Cardiac muscle cell (in vitro differentiated cells and primary cell): ENCODE data around the gene TMEM132A. TPM values are rescaled to one million over a fixed set of nuclear protein-coding genes. Genes with fewer than 3 reads are reported as not detected.

Experiments used
- DNase-seq, 2 donors: peaks; one replicate each; pipeline versions ENCODE4 v3.0.0 to v3.0.0-alpha.2; 2010 to 2017; ENCODE audit warnings: low read depth in 1 of 2, low spot score in 1 of 2
- H3K27ac ChIP-seq: fragments of 200-600 bp; sonication (generic); 2 replicates; pipeline ENCODE4 v1.5.1; 2016
- H3K27me3 ChIP-seq: fragments of 200-600 bp; sonication (generic); 2 replicates; pipeline ENCODE4 v1.6.0; 2016; ENCODE audit warnings: control low read depth
- H3K36me3 ChIP-seq: fragments of 200-600 bp; sonication (generic); 2 replicates; pipeline ENCODE4 v1.5.1; 2016; ENCODE audit warnings: control low read depth
- H3K4me1 ChIP-seq: fragments of 200-600 bp; sonication (generic); 2 replicates; pipeline ENCODE4 v1.8.1; 2017; ENCODE audit warnings: low read depth, mild to moderate bottlenecking, mixed run types
- H3K4me3 ChIP-seq: fragments of 200-600 bp; sonication (generic); 2 replicates; pipeline ENCODE4 v1.5.1; 2016; ENCODE audit warnings: mild to moderate bottlenecking
- H3K9me3 ChIP-seq: fragments of 200-600 bp; sonication (generic); 2 replicates; pipeline ENCODE4 v1.5.1; 2017; ENCODE audit warnings: low read depth, mild to moderate bottlenecking, control low read depth
- CTCF ChIP-seq: IDR thresholded peaks from 2 replicates; pipeline ENCODE4 v1.5.1; 2012; ENCODE audit warnings: low read depth, mild to moderate bottlenecking, low read length
- polyA plus RNA-seq: library from polyadenylated mRNA; unstranded; fragments of >200 nt; fragmentation: Nextera tagmentation; extraction: Ambion mirVana; gene quantifications from 2 replicates; pipeline ENCODE4 v1.2.1, GENCODE V29; 2016
- total RNA-seq: library from RNA; depleted of rRNA; stranded (reverse); fragments of >200 nt; gene quantifications from 2 replicates; pipeline ENCODE4 v1.2.3, GENCODE V29; 2016

The TMEM132A gene
- total and polyA plus RNA-seq, 2 experiments from 2014 or later: 154 to 176 TPM

DNA sequence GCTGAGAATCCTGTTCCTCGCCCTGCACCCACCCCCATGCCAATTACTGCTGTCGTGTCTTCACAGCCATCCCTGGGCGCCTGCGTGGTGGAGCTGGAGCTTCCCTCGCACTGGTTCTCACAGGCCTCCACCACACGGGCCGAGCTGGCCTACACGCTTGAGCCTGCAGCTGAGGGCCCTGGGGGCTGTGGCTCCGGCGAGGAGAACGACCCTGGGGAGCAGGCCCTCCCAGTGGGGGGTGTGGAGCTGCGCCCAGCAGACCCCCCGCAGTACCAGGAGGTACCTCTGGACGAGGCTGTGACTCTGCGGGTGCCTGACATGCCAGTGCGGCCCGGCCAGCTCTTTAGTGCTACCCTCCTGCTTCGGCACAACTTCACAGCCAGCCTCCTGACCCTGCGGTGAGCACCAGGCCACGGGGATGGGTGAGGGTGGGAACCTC, 4.3 kb downstream of the TMEM132A start:
- no peaks in the 10 kb centered on the region for H3K9me3 ChIP-seq
- H3K4me3 ChIP-seq: no peak overlapping the region
- H3K36me3 ChIP-seq: peaks cover 30% of the 10 kb centered on the region
- H3K4me1 ChIP-seq: no peaks in the 10 kb centered on the region
- no peak overlapping the region for H3K27ac ChIP-seq
- no peak for DNase-seq
- H3K27me3 ChIP-seq: no peaks in the 10 kb centered on the region
- TF ChIP-seq CTCF: no peak

- no peaks in the 10 kb centered on the region for H3K4me1 ChIP-seq
- H3K36me3 ChIP-seq: peaks cover 33% of the 10 kb centered on the region
- no peak for DNase-seq
- H3K27ac ChIP-seq: no peak overlapping the region
- no peak for TF ChIP-seq CTCF
- no peaks in the 10 kb centered on the region for H3K27me3 ChIP-seq
- H3K9me3 ChIP-seq: no peaks in the 10 kb centered on the region
- no peak overlapping the region for H3K4me3 ChIP-seq
Measured at GRCh38 chr11:60929764-60930163, 5.5 kb downstream of the TMEM132A start.

GRCh38 chr11:60930394-60930793, 6.1 kb downstream of the TMEM132A start:
- no peak for DNase-seq
- TF ChIP-seq CTCF: no peak
- Histone ChIP-seq H3K9me3 (no peaks in the 10 kb centered on the region), H3K36me3 (peaks cover 36% of the 10 kb centered on the region), H3K4me1 (no peaks in the 10 kb centered on the region), H3K4me3 (no peak overlapping the region), H3K27ac (no peak overlapping the region), H3K27me3 (no peaks in the 10 kb centered on the region)

- Histone ChIP-seq H3K27ac (no peak overlapping the region), H3K4me3 (no peak overlapping the region), H3K27me3 (no peaks in the 10 kb centered on the region), H3K4me1 (no peaks in the 10 kb centered on the region), H3K9me3 (no peaks in the 10 kb centered on the region), H3K36me3 (peaks cover 38% of the 10 kb centered on the region)
- TF ChIP-seq CTCF: no peak
- no peak for DNase-seq
Measured at GRCh38 chr11:60931917-60932316, 7.7 kb downstream of the TMEM132A start.

DNA sequence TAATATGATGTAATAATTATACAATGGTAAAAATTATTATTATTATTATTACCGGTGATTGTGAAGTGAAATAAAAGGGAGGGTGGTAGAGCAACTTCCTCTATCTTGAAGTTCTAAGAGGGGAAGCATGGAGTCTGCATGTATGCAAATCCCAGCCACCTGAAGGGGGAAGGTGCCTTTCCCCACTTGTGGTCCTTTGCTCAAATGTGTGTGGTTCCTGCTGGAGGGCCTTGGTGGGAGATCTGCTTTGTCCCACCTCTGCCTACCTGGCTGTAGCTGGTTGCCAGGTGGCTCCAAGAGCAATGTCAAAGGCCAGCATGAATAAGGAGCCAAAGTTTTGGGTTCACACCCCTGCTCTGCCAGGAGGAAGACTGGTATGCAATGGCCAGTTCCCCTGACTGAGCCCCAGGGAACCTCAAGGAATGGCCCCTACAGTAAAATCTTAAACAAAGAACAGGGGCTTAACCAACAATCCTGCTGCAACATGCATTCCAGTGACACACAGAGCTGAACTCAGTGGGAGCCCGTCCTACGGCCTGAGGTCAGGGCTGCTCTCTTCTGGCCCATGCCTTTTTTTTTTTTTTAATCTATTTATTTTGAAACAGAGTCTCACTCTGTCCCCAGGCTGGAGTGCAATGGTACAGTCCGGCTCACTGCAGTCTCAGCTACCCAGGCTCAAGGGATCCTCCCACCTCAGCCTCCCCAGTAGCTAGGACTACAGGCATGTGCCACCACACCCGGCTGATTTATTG, 8.5 kb downstream of the TMEM132A start:
- no peaks in the 10 kb centered on the region for H3K4me1 ChIP-seq

More for the DNA sequence above, 8.5 kb downstream of the TMEM132A start:
- no peaks in the 10 kb centered on the region for H3K9me3 ChIP-seq
- no peak for DNase-seq
- H3K4me3 ChIP-seq: no peak overlapping the region
- peaks cover 37% of the 10 kb centered on the region for H3K36me3 ChIP-seq
- no peaks in the 10 kb centered on the region for H3K27me3 ChIP-seq
- no peak overlapping the region for H3K27ac ChIP-seq
- no peak for TF ChIP-seq CTCF
